HG03097 (cell line): ENCODE results near the gene NBPF11.
A peak's percentile ranks its signal among the peaks of the same experiment; 100 is the strongest.
"Not testable (repeated sequence)": the region's sequence is repeated elsewhere in the genome, so short reads cannot be mapped to it uniquely, and the experiment has no call there.

Source experiments
- ATAC-seq: cut with Tn5 transposase; IDR thresholded peaks from one replicate; pipeline ENCODE4 v1.9.1; 2021; ENCODE audit not compliant: unreplicated experiment, low FRiP score

NBPF11 gene, protein sequence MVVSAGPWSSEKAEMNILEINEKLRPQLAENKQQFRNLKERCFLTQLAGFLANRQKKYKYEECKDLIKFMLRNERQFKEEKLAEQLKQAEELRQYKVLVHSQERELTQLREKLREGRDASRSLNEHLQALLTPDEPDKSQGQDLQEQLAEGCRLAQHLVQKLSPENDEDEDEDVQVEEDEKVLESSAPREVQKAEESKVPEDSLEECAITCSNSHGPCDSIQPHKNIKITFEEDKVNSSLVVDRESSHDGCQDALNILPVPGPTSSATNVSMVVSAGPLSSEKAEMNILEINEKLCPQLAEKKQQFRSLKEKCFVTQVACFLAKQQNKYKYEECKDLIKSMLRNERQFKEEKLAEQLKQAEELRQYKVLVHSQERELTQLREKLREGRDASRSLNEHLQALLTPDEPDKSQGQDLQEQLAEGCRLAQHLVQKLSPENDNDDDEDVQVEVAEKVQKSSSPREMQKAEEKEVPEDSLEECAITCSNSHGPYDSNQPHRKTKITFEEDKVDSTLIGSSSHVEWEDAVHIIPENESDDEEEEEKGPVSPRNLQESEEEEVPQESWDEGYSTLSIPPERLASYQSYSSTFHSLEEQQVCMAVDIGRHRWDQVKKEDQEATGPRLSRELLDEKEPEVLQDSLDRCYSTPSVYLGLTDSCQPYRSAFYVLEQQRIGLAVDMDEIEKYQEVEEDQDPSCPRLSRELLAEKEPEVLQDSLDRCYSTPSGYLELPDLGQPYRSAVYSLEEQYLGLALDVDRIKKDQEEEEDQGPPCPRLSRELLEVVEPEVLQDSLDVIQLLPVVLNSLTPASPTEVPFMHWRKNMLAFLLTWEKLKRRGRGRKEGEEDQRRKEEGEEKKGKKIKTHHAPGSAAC

GRCh38 chr1:148151911-148152656, at the start of gene NBPF11:
Gene NBPF11, minus strand, starts transcription at chr1:148152281. Its CDS starts 25,278 bp downstream, at chr1:148127003.
- peak; percentile 61 for ATAC-seq

DNA sequence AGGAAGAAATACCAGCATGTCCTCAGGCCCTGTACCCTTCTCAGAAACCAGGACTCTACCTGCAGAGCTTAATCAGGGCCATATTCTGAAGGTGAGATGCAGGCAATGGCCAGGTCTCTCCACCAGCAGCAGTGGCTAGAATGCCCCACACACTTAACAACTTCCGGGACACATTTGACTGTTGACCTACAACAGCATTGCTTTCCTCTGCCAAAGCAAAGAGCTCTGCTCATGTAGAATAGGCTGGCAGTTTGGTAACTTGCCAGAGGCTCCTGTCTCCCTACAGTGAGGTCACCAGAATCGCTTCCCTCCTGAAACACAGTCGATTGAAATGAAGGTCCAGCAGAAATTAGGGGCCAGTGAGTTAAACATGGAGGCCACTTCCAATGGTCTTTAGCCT, 45.3 kb upstream of the NBPF11 start:
- not testable (repeated sequence) for ATAC-seq

- not testable (repeated sequence) for ATAC-seq
Observed at GRCh38 chr1:148196949-148197348, 44.9 kb upstream of the NBPF11 start.

GRCh38 chr1:148195115-148195514, 43.0 kb upstream of the NBPF11 start:
- ATAC-seq, result not testable (repeated sequence)

DNA sequence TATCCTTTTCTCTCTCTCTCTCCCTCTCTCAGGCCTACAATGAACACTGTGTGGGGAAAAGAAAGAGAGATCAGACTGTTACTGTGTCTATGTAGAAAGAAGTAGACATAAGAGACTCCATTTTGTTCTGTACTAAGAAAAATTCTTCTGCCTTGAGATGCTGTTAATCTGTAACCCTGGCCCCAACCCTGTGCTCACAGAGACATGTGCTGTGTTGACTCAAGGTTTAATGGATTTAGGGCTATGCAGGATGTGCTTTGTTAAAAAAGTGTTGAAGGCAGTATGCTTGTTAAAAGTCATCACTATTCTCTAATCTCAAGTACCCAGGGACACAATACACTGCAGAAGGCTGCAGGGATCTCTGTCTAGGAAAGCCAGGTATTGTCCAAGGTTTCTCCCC, 36.7 kb upstream of the NBPF11 start:
- not testable (repeated sequence) for ATAC-seq

GRCh38 chr1:148178682-148179081, 26.6 kb upstream of the NBPF11 start:
- not testable (repeated sequence) for ATAC-seq

DNA sequence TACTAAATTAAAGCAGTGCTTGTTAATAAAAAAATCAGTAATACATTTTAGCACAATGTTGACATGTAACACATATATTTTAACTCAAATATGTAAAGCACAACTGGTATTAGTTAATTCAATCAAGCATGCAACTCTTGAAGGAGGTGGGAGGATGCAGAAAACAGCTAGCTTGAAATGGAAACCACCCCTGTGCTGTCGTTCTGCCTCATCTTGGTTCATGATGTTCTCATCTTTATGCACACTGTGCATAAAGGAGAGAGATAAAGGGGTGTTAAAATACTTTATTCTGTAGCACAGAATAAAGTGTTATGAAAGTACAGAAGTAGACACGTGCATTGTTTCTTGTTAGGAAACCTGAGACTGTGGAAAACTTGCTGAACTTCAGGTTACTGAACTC, 23.3 kb upstream of the NBPF11 start:
- ATAC-seq, result not testable (repeated sequence)

- ATAC-seq, result not testable (repeated sequence)
Observed at GRCh38 chr1:148171995-148172394, 19.9 kb upstream of the NBPF11 start.

GRCh38 chr1:148166558-148167492, 14.7 kb upstream of the NBPF11 start:
- no peak for ATAC-seq

- no peak for ATAC-seq
Observed at GRCh38 chr1:148162363-148162762, 10.3 kb upstream of the NBPF11 start.

GRCh38 chr1:148161053-148161901, 9.2 kb upstream of the NBPF11 start:
- no peak for ATAC-seq

DNA sequence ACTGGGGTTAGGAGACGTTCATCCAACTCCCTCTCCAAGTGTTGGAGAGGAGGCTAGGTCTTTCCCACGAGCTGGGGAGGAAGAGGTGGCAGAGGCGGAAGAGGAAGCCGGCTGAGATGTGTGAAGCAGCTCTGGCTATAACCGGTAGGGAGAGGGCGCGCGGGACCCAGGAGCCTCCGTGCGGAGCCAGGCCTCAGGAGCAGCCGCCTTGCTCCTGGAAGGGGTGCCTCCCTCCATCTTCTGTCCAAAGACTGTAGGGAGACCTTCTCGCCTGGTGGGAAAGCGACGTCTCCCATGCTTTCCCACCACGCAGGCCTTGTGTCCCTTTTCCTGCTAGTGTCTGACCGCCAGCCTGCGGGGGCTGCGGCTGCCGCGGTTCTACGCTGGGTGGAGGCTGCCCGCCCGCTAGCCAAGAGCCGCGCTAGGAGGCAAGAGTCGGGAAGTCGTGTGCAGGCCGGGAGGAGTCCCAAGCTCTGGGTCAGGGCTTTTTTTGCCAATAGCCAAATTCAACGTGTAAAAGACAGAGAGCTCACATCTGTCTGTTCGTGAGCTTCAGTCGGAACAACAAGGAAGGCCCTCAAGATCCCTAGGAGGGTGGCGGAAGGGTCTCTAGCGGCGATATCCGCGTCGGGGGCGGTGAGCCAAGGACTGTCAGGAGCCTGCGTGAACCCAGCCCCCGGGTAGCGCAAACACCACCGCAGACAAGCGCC, 8.4 kb upstream of the NBPF11 start:
- ATAC-seq, result no peak

GRCh38 chr1:148160048-148160342, 7.9 kb upstream of the NBPF11 start:
- ATAC-seq, result no peak

DNA sequence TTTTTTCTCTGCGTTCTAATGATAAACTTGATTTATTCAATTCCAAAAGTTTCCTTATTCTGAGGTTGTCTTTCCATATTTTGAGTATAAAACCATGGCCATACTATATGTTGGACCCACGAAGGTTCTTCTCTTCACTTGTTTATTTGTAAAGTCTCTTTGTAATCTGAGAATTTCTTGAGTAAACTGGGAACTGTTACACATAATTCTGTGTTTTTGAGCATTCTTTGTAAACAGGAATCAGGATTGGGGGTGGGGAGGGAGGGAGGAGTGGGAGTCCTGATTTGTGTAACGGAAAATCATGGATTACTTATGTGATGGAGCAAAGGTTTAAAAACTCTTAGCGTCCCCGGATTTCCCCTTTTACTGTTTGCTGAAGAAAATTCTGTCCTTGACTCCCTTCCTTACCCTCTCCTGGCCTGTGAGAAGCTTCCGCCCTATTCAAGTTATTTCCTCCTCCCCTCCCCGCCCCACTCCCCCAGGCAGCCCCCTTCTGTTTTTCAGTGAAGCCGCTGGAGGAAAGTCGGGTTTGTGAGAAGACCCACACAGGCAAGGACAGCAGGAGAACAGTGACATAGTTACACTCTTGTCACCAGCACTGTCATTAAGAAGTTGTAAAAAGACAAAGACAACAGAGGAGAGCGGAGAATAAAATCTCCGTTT, 6.4 kb upstream of the NBPF11 start:
- no peak for ATAC-seq

- not testable (repeated sequence) for ATAC-seq
Observed at GRCh38 chr1:148157803-148158202, 5.7 kb upstream of the NBPF11 start.

DNA sequence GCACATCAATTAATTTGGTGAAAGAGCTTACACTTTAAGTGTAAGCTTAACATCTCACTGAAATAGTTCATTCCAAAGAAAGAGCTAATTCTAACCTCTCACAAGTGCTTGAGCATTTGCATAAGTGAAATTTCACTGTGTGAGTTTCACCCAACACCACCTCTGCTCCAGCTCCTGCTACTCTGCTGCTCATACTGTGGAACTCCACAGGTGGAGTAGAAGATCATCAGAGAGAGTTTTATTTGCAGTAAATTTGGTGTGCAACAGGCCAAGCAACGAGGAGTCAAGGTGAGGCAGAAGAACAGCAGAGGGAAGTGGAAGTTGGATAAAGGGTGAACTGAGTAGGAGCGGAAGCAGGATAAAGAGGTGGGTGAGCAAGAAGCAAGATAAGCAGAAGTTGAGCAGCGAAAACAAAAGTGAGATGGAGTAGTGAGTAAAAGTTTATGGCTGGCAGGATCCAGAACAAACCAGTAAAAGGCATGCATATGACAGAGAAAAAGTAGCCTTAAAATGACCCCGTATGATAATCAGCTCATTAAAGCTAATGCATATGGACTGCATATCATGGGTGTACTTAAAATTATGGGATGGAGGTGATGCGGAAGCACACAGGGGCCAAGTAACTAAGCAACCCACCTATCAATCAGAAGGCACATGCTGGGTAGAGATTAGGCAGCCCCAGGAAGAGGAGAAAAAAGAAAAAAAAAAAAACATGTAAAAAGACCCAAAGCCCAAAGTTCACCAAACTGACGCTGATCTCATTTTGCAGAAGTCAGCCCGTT, 3.6 kb upstream of the NBPF11 start:
- ATAC-seq, result not testable (repeated sequence)

- ATAC-seq, result not testable (repeated sequence)
Observed at GRCh38 chr1:148152795-148153194, 714 bp upstream of the NBPF11 start.
